ENCODE measurements around the gene TALDO1. TPM values are rescaled to one million over a fixed set of nuclear protein-coding genes. Genes with fewer than 3 reads are reported as not detected.

TALDO1 gene
- total RNA-seq (2022; extraction: Qiagen RNA extraction), result 383 to 445 TPM (median 388 TPM) in 5 replicates

DNA sequence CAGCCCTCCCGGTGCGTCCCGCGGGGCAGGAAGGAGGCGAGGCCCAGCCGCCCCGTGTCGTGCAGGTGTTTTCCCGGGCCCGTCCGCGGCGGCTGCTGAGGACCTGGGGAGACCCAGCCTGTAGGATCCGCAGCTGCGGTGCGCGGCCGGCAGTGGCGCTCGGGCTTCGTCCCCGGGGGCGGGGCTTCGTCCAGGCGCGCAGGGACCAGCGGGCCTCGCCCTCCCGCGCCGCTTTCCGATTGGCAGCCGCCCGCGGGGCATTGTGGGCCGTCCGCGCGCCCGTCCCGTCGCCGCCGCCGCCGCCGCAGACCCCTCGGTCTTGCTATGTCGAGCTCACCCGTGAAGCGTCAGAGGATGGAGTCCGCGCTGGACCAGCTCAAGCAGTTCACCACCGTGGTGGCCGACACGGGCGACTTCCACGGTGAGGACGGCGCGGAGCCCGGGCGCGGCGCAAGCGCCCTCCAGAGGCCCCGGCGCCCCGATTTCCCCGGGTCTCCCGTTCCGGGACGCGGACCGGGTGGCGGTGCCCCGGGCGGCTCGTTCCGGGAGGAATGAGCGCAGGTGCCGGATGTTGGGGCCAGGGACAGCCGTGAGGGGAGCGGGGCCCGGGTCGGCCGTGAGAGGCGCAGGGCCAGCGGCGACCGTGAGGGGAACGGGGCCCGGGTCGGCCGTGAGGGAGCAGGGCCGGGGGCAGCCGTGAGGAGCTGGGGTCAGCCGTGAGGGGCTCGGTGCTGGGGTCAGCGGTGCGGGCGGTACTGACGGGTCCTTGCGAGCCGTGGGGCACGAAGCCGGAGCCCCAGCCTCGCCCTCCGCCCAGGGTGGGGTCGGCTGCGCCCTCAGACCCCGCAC is at the start of gene TALDO1:
Gene TALDO1, plus strand, starts transcription at position 307 of the 849 bp plus-strand sequence. Its CDS starts 18 bp downstream, at position 325.

GRCh38 chr11:705646-706438 is 41.4 kb upstream of the TALDO1 start, which contains the start of gene EPS8L2:
EPS8L2 (plus strand) TSS chr11:706231; CDS start chr11:709408, 3,177 bp downstream.

DNA sequence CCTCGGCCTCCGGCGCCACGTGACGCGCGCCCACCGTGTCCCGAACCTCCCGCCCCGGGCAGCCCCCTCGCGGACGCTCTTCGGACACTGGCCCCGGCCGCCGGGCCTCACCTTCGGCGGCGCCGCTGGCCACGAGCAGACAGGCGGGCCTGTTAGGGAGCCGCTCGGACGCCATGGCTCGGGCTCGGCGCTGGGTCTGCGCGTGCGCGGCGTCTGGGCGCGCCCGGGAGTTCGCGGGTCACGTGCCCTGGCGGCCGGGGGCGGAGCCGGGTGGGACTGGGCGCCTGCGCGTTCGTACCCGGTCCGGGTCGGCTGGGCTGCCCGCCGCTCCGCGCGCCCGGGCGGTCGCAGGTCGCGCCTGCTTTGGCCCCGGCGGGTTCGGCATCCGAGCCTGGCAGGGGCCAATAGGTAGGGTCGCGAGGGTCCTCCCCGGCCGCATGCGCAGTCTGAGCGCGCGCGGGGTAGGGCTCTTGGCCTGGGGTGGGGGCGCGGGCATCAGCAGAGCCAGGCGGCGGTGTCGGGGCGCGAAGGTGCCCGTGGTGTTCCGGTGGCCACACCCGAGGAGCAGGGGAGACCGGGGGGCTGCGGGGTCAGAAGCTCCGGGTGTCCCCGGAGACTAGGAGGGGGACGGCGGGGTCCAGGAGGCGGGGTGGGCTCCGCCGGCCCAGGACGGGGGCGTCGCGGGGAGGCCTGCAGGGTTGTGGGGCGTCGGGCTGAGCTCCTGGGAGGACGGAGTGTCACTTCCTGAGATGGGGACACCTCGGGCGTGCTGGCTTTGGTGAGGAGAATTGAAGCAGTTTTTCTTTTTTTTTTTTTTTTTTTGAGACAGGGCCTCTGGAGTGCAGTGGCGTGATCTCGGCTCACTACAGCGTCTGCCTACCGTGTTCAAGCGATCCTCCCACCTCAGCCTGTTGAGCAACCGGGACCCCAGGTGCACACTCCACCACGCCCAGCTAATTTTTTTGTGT is 30.3 kb downstream of the TALDO1 start, which contains the start of gene GATD1:
Gene GATD1, minus strand, starts transcription at position 200 of the 968 bp plus-strand sequence. Its CDS starts 25 bp downstream, at position 175.

GRCh38 chr11:789943-790342 is 42.7 kb downstream of the TALDO1 start, which contains the start of gene CEND1:
CEND1 (minus strand) TSS chr11:790090; CDS start chr11:788576, 1,514 bp downstream.

DNA sequence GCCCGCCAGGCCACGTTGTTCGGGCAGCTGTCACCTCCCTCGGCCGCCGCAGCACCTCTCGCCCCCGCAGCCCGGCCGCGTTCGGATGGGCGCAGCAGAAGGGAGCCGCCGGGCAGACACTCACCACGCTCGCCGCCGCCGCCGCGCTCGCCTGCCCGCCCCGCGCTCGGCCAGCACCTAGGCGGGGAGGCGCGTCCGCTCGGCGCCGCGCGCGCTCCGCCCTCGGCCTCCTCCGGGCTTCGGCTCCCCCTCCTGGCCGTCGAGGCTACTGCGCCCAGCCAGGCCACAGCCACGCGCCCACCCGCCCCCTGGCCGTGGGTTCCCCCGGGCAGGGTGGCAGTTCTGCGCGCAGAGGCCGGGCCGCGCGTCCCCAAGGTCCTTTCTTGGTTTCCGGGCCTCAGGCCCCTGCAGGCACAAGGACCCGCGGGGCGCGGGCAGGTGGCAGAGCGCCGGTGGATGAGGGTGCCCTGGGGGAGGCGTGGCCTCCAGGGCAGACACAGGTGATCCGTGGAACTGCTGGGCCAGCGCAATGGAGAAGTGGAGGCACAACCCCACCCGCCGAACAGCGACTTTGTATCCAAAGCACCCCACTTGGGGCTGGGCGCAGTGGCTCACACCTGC is 50.9 kb downstream of the TALDO1 start, which contains the start of gene SLC25A22:
Gene SLC25A22, minus strand, starts transcription at position 189 of the 621 bp plus-strand sequence. CDS start 3,275 bp downstream, outside the sequence.

DNA sequence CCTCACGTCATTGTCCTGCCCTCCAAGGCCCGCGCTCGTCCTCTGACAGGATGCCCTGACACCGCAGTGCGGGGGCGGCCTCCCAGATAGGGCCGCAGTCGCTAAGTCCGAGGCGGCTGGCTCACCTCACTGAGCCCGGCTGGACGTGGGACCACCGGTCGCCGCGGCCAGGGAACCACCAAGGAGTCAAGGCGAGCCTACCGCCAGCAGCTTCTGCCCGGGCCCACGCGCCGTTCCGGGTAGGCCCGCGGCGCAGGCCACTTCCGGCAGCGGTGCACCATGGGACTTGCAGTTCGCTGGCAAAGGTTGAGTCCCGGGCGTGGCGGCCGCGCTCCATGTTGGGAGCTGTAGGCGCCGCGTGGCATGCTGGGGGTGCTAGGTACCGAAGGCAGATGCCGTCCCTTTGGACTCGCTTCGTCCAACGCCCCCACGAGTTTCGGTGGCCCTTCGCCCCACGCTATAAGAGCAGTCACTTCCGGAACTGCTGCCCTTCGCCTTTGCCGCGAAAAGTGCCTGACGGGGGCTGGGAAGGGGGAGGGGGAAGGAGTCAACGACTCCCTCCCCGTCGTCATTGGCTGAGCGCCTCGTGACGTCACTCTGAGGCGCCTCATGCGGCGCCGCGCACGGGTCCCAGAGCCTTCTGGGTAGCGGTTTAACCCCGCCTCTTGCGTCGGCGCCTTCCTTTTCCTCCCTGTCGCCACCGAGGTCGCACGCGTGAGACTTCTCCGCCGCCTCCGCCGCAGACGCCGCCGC is 62.2 kb downstream of the TALDO1 start, which contains the start of gene RPLP2:
Gene RPLP2, plus strand, starts transcription at position 681 of the 753 bp plus-strand sequence. CDS start 268 bp downstream, outside the sequence.

Other genes with a start within 250 kb of the TALDO1 start
- gene RNH1, start 240.2 kb upstream of the TALDO1 start, total RNA-seq (2022; extraction: Qiagen RNA extraction), result 123 to 178 TPM (median 165 TPM) in 5 replicates
- 111 to 166 TPM (median 143 TPM) in 5 replicates for gene HRAS, start 211.9 kb upstream of the TALDO1 start, total RNA-seq (2022; extraction: Qiagen RNA extraction)
- 0.52 to 1.1 TPM (median 0.98 TPM) in 5 replicates for gene LRRC56, start 209.9 kb upstream of the TALDO1 start, total RNA-seq (2022; extraction: Qiagen RNA extraction)
- 1.6 to 3.4 TPM (median 2.4 TPM) in 5 replicates for gene LMNTD2, start 186.7 kb upstream of the TALDO1 start, total RNA-seq (2022; extraction: Qiagen RNA extraction)
- 53.9 to 61.7 TPM (median 58.5 TPM) in 5 replicates for gene RASSF7, start 186.5 kb upstream of the TALDO1 start, total RNA-seq (2022; extraction: Qiagen RNA extraction)
- gene PHRF1, start 171.0 kb upstream of the TALDO1 start, total RNA-seq (2022; extraction: Qiagen RNA extraction), result 25.8 to 45.8 TPM (median 43.4 TPM) in 5 replicates
- gene IRF7, start 131.5 kb upstream of the TALDO1 start, total RNA-seq (2022; extraction: Qiagen RNA extraction), result 6.6 to 9.0 TPM (median 7.0 TPM) in 5 replicates
- gene CDHR5, start 122.5 kb upstream of the TALDO1 start, total RNA-seq (2022; extraction: Qiagen RNA extraction), result 0.06 to 0.34 TPM (median 0.07 TPM) in 5 replicates
- not detected in 5 replicates for gene SCT, start 120.3 kb upstream of the TALDO1 start, total RNA-seq (2022; extraction: Qiagen RNA extraction)
- gene DRD4, start 110.2 kb upstream of the TALDO1 start, total RNA-seq (2022; extraction: Qiagen RNA extraction), result 0.23 to 0.54 TPM (median 0.36 TPM) in 4 of 5 replicates, not detected in the other
- 31.2 to 36.9 TPM (median 34.5 TPM) in 5 replicates for gene DEAF1, start 52.2 kb upstream of the TALDO1 start, total RNA-seq (2022; extraction: Qiagen RNA extraction)
- gene TMEM80, start 51.6 kb upstream of the TALDO1 start, total RNA-seq (2022; extraction: Qiagen RNA extraction), result 7.9 to 10.0 TPM (median 8.4 TPM) in 5 replicates
- gene EPS8L2, start 41.2 kb upstream of the TALDO1 start, total RNA-seq (2022; extraction: Qiagen RNA extraction), result 63.5 to 125 TPM (median 102 TPM) in 5 replicates
- gene GATD1, start 30.0 kb downstream of the TALDO1 start, total RNA-seq (2022; extraction: Qiagen RNA extraction), result 30.9 to 49.4 TPM (median 44.9 TPM) in 5 replicates
- gene CEND1, start 42.6 kb downstream of the TALDO1 start, total RNA-seq (2022; extraction: Qiagen RNA extraction), result 1.7 to 3.3 TPM (median 2.3 TPM) in 5 replicates
- gene SLC25A22, start 50.8 kb downstream of the TALDO1 start, total RNA-seq (2022; extraction: Qiagen RNA extraction), result 18.6 to 34.0 TPM (median 32.8 TPM) in 5 replicates
- 7.6 to 15.0 TPM (median 12.6 TPM) in 5 replicates for gene PIDD1, start 57.8 kb downstream of the TALDO1 start, total RNA-seq (2022; extraction: Qiagen RNA extraction)
- gene RPLP2, start 62.5 kb downstream of the TALDO1 start, total RNA-seq (2022; extraction: Qiagen RNA extraction), result 1,768 to 2,076 TPM (median 1,880 TPM) in 5 replicates
- gene PNPLA2, start 71.5 kb downstream of the TALDO1 start, total RNA-seq (2022; extraction: Qiagen RNA extraction), result 33.5 to 55.0 TPM (median 51.9 TPM) in 5 replicates
- gene CRACR2B, start 80.5 kb downstream of the TALDO1 start, total RNA-seq (2022; extraction: Qiagen RNA extraction), result 5.0 to 6.6 TPM (median 6.1 TPM) in 5 replicates
- 740 to 821 TPM (median 802 TPM) in 5 replicates for gene CD151, start 85.5 kb downstream of the TALDO1 start, total RNA-seq (2022; extraction: Qiagen RNA extraction)
- 594 to 742 TPM (median 681 TPM) in 5 replicates for gene POLR2L, start 95.1 kb downstream of the TALDO1 start, total RNA-seq (2022; extraction: Qiagen RNA extraction)
- 137 to 186 TPM (median 171 TPM) in 5 replicates for gene TSPAN4, start 95.4 kb downstream of the TALDO1 start, total RNA-seq (2022; extraction: Qiagen RNA extraction)
- gene CHID1, start 163.3 kb downstream of the TALDO1 start, total RNA-seq (2022; extraction: Qiagen RNA extraction), result 69.7 to 78.1 TPM (median 73.9 TPM) in 5 replicates
- gene AP2A2, start 178.4 kb downstream of the TALDO1 start, total RNA-seq (2022; extraction: Qiagen RNA extraction), result 28.0 to 43.8 TPM (median 38.8 TPM) in 5 replicates

Measured in A549 treated with dexamethasone at 1 μM for 4 hours (cell line).